Measurements from ENCODE around the gene TRIM68.
A peak's percentile ranks its signal among the peaks of the same experiment; 100 is the strongest.

Gene TRIM68, protein sequence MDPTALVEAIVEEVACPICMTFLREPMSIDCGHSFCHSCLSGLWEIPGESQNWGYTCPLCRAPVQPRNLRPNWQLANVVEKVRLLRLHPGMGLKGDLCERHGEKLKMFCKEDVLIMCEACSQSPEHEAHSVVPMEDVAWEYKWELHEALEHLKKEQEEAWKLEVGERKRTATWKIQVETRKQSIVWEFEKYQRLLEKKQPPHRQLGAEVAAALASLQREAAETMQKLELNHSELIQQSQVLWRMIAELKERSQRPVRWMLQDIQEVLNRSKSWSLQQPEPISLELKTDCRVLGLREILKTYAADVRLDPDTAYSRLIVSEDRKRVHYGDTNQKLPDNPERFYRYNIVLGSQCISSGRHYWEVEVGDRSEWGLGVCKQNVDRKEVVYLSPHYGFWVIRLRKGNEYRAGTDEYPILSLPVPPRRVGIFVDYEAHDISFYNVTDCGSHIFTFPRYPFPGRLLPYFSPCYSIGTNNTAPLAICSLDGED

DNA sequence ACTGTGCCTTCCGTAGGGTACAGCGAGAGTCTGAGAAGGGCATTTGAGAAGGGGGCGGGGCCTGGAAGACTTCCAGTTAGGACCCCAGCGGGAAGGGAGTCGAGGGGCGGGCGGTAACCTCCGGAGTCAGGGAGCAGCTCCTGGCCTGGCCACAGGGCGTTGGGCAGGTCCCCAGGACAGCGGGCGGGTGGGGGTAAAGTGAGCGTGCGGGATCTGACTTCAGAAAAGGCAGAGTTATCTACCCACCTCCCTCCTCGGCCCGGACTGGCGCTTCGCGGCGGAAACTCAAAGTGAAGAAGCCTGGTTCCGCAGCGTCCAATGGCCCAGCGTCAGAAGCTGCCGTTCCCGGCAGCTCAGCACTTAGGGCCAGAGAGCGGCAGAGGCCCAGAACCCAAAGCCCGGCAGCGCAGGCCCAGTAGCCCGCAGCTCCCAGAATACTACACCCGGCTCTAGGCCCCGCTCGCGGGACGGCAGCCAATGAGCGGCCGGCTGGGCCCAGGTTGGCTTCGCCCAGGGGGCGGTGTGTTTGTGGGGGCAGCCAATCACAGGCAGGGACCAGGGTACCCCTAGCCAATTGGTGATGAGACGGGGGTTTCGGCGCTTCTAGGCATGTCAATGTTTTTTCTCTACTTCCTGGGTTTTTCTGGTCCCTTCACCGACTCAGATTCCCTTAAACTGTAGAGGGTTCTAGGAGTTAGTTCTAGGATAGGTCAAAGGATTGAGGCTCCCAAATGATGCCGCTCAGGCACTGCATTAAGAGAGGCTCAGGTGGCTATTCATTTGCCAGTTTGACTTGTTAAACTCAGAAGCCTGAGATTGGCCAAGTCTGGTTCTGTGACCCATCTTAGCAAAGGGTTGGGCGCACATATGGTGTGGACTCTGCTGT lies at the start of gene TRIM68:
Gene TRIM68 (minus strand): TSS at position 451 of the 886 bp plus-strand sequence. CDS start 2,727 bp downstream, outside the sequence.
- peak; percentile 89 for DNase-seq

DNA sequence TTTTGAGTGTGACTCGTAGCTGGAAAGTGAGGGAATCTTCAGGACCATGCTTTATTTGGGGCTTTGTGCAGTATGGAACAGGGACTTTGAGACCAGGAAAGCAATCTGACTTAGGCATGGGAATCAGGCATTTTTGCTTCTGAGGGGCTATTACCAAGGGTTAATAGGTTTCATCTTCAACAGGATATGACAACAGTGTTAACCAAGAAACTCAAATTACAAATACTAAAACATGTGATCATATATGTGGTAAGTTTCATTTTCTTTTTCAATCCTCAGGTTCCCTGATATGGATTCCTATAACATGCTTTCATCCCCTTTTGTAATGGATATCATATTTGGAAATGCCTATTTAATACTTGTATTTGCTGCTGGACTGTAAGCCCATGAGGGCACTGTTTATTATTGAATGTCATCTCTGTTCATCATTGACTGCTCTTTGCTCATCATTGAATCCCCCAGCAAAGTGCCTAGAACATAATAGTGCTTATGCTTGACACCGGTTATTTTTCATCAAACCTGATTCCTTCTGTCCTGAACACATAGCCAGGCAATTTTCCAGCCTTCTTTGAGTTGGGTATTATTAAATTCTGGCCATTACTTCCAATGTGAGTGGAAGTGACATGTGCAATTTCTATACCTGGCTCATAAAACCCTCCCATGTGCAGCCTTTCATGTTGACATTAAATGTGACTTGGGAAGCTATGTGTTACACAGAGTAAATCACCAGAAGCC lies 46.8 kb upstream of the TRIM68 start:
- no peak for DNase-seq

DNA sequence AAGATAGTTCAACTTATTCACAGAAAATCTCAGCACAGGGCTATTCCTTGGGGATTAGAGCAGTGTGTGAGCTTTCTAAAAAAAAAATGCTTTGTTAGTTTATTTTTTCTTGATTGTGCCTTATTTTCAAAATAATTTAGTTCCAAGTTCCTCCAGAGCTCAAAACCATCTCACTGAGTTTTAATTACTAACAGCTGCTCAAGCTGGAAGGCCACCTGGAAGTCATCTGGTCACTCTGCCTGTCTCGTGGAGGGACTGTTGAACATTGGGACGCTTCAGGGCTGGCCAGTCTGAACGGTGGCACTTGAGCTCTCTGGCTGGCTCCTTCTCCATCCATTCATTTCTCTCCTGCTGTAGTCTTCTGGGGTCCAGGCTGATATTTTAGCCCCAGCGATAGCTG lies 39.7 kb upstream of the TRIM68 start:
- no peak for DNase-seq

DNA sequence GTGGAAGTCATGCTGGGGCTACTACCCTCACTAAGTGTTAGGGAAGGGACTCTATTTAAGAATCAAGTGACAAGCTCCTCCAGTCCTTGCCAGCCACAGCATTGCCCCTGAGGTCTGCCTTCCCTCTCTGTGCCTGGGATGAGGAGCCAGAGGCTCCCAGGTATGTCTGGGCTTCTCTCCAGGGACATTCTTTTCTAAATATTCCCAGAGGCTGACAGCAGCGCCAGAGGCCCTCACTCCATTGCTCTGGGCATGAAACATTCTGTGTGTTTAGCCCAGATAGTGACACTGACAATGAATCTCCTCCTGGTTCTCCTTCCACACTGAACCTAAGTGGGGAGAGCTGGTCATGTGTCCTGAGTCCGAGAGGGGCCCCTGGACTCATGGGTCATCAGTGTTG lies 37.9 kb upstream of the TRIM68 start:
- DNase-seq: no peak

DNA sequence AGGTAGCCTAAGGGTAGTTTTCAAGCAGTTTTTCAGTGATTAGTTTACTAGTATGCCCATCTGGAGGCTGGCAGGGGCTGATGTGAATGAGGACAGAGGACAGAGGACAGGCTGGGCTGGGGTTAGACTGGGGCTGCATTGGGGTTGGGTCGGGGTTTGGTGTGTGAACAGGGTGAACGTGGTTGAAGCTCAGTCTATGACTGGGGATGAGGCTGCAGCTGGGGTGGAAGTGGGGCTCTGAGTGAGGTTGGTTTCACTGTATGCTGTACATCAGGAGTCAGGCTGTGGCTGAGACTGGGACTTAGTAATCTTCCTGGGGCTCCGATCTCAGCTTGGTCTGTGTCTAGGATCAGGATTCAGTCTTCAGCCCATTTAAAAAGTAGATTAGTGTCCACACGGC lies 36.2 kb upstream of the TRIM68 start:
- DNase-seq: no peak

DNA sequence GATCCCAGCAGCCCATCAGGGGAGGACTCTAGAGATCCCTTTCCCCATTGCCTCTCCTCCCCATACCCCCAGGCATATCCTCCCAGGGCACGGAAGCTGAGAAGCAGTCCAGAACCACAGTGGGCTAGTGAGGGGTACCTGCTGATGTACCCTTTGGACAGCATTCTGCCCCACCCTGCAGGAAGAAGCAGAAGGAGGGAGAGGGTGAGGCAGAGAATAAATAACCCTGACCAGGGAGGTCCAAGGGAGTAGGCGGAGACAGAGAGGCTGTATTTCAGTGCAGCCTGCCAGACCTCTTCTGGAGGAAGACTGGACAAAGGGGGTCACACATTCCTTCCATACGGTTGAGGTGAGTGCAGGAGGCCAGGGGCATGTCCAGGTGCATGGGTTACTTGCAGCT lies 35.7 kb upstream of the TRIM68 start, which contains the start of gene OR51E1:
Gene OR51E1 (plus strand): TSS at position 301 of the 400 bp plus-strand sequence. CDS start 8,545 bp downstream, outside the sequence.
- no peak for DNase-seq

DNA sequence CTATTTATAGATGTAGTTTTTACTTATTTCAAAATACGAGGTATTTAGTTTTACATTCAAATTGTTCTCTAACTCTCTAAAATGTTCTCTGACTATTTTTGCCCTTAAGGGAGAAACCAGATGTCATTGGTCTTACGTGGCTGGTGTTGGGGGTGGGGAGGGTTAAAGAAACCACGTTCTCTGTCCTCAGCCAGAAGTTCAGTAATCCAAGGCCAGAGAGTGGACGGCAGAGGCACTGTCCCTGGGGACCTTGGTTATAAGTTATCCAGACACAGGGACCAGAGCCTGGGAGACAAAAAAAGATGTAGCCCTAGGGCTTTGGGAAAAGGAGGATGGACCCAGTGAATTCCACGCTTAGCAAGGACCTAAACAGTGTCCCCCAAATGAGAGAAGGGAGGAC lies 35.0 kb upstream of the TRIM68 start:
- no peak for DNase-seq

DNA sequence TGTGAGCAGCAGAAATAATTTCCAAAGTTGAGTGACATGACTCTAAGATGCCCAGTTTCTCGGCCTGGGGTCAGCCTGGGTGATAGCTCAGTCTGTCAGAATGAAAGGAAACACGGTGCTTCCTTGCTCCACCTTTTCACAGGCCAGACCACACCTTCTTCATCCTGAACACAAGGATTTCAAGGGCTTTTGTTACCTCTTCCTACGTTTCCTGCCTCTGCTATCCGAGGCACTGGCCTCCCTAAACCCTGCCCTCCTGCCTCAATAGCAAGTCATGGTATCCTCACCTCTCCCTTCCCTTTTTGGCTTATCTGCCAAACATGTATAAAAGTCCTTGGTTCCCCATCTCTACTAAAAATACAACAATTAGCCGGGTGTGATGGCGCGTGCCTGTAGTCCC lies 34.0 kb upstream of the TRIM68 start:
- no peak for DNase-seq

DNA sequence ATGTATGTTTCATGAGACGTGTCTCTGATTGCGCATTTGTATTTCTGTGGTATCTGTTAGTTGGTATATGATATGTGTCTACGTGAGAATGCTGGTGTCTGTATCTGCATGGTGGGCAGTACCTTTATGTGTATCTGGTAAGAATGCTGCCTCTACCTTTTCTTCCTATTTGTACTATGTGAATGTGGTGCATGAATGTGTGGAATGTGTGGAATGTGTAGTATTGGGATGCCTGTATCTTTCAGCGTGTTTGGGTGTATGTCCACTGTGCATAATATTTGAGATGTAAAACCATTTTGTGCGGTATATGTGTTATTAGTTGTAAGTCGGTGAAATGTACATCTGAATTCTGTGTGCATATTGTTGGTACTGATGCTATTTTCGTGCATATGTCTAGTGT lies 33.5 kb upstream of the TRIM68 start:
- DNase-seq: no peak

DNA sequence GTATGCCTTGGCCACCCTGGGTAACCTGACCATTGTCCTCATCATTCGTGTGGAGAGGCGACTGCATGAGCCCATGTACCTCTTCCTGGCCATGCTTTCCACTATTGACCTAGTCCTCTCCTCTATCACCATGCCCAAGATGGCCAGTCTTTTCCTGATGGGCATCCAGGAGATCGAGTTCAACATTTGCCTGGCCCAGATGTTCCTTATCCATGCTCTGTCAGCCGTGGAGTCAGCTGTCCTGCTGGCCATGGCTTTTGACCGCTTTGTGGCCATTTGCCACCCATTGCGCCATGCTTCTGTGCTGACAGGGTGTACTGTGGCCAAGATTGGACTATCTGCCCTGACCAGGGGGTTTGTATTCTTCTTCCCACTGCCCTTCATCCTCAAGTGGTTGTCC lies 31.9 kb upstream of the TRIM68 start:
- no peak for DNase-seq

DNA sequence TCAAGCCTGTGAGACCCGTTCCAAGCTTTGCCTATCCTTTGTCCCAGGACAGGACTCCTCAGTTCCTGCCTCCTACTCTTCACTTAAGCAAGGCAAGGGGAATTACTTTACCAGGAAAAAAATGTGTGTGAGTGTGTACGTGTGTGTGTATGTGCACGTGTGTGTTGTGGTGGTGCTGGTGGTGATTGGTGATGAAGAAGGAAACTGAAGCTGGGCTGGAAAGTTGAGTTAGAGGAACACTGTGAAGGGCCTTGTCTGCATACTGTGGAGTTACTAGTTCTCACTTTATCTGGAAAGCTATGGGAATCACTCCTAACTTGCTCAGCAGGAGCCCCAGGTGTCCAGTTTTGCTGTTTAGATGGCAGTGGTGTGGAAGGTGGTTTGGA lies 29.6 kb upstream of the TRIM68 start:
- no peak for DNase-seq

DNA sequence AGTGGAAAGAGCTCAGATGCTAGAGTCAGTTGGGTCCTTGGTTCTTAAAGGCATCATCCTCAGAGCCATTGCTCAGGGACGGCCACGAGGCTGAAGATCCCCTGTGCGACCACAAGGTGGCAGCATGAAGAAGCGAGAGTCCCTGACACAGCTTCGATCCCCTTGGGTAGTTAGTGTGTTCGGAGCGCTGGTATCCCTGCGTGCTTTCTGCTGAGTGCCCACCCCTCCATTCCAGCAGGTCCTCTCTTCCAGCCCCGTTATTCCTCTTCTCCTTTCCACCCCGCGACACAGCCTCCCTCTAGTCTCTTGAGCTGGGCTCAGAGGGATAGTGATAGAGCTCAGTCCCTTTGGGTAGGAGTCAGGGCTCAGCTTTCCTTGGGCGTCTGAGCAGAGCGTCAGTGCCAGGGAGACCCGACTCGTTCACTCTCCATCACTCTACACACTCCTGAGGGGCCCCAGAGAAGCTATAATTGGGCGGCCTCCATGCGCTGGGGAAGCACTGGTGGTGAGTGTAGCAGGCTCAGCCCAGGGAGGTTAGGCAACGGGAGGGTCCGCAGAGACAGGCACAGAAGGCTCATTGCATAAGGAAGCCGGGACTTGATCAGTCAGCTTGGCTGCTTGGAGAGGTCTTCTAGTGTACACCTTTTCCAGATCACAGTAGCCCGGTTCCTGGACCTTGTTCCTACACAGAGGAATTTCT lies 29.1 kb upstream of the TRIM68 start, which contains the start of gene OR51D1:
Gene OR51D1 (plus strand): TSS at position 516 of the 700 bp plus-strand sequence. CDS start 2,314 bp downstream, outside the sequence.
- DNase-seq: peak; percentile 40

DNA sequence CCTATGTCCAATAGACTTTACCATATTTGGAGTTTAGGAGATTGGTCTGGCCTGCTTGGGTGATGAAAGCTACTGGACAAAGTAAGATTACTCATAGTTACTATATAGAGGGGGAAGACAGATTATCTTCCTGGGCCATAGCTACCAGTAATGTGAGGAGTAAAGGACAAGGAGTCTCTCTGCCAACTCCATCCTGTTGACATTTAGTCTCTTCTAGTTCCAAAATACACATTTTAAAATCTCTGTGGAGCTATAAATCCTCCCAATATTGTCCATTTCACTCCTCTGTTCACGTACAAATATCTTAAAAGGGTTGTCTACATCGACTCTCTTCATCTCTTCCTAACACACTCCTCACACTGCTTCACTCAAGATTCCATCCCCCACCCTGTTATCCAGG lies 28.1 kb upstream of the TRIM68 start:
- no peak for DNase-seq

DNA sequence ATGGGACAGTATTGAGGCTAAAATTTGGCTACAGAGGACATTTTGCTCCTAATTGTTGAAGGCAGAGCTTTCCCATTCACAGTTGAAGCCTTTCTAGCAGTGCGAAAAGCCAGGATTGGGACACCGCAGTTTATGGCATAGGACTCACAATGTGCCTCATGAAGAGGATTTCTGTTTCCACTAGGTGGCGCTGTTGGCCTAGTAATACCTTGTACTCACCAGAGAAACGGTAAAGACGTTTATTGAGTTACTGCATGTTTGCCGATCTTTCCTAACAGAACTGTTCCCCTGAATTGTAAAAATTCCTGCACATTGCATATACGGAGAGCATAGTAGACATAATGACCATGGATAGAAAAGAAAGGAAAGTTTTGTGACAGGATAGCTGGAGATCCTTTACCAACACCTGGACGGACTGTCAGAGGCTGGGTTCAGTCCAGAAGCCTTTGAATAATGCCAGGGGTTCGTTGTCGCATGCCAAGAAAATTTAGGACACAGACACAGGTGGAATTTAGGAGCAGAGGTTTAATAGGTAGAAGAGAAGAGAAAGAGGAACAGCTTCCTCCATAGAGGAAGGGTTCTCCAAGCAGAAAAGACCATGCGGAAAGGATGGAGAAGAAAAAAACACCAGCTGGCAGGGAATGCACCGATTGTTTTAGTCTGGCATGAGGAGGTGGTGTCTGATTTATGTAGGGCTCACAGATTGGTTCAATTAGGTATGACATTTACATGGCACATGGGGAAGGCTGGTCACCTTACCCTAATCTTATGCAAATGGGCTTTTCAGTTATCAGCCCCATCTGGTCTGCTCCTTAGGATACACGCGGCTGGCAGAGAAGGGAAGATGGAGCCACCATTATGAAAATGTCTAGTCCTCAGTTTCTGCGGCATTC lies 18.4 kb upstream of the TRIM68 start:
- DNase-seq: peak; percentile 65

DNA sequence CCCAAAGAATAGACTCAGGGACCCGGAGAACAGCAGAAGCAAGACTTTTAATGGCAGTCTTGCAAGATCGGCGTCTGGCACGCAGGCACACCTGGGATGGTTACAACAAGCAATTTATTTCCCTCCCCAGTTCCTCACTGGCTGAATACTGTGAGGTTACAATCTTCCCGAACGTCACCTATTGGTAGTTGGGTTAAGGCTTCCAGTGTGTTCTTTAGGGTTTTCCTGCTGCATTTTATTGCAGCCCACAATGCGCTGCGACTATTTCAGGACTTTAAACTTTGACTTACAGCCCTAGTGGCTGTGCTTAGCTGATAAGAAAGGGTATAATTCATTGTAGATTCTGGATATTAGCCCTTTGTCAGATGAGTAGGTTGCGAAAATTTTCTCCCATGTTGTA lies 11.5 kb upstream of the TRIM68 start:
- DNase-seq: no peak

DNA sequence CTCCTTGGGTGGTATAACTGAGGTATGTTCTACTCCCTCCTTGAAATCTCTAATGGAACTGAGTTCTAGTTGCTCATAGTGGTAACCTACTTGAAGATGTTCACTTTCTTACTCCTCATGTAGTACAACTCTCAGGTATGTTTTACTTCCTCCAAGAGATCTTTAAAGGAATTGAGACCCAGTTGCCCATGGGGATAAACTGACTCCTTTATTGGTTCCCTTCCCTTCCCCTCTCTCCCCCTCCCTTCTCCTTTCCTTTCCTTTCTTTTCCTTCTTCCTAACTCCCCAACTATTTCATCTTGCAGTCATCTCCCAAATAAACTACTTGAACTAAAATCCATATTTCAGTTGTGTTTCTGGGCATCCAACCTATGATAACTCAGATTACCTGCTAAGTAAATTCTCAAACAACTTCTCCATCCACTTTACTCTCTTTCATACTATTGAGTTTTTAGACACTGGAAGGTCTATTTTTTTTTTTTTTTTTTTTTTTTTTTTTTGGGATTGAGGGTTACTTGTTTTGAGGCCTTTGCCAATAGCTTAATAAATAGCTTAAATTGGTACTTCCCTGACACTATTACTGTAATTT lies 7.9 kb upstream of the TRIM68 start:
- DNase-seq: no peak

DNA sequence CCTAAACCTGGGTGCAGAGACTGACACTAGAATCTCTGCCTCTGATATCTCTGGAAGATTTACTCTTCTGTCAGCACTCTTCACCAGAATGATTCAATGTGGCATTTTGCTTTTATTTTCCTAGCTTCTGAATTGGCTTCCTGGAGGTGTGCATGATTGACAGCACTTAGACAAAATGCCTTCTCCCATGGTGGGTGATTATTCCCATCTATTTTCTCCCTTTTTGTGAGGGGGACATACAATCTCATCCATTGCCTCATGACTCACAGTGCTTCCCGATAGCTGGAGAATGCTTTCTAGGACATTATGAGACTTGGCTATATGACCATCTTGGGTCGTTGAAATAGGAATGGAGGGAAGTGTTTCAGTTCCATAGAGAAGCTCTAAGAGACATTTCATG lies 4.0 kb upstream of the TRIM68 start:
- DNase-seq: no peak

DNA sequence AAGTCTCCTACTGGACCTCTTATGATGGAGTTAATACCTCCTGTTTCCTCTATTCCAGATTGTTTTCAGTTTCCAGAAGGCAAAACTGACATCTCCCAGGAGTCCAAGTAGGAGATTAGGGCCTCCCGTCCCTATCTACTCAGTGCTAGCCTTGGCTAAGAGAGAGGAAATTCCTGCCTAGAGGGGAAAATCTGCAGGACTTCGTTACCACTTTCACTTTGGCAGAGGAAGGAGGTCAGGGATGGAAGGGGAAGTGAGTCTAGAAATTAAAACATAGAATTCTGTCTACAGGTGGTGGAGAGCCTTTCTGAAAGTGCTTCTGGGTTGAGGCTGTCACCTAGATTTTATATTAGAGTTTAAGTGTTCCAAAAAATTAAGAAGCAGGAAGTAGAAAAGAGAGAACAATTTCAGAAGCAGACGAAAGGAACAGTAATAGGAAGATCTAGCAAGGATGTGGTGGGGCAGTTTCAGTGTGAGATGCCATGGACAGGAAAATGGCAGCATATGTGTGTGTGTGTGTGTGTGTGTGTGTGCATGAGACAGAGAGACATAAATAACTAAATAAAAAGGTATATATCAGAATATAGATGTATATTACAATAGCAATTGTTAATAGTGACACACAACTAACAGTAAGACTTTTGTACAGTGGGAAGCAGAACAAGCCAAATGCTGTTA lies 2.4 kb upstream of the TRIM68 start:
- DNase-seq: no peak

DNA sequence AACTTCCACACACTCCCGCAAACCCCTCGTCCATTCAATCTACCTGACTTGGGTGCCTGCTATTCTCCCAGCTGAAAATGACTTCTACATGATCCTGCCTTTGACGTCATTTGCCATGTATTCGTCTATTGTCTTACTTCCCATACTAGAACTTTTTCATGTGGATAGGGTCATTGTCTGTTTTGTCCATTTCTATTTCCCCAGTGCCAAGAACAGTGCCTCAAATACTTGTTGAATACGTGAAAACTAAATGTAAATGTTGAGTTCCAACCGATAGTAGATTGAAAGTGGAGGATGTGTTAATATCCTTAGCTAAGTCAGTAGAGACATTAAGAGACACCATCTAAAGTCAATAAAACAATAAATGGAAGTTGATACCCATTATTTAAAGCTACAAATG lies 935 bp downstream of the TRIM68 start:
- no peak for DNase-seq
